RWPE1 (cell line): Measurements from ENCODE around the gene INHBB.

Experiments used
- CTCF ChIA-PET: fragments of 350-600 bp; sonication (Branson Sonifier 250); formaldehyde crosslinking; extraction: SDS; loops from one replicate; lab custom pipeline; 2021; lab: Yijun Ruan, JAX
- POLR2A ChIA-PET: fragments of 400-600 bp; formaldehyde crosslinking; extraction: SDS; loops from one replicate; lab custom pipeline; 2020; ENCODE audit warnings: antibody characterized with exemption; ENCODE audit not compliant: low non-redundant PET; lab: Yijun Ruan, JAX
- DNase-seq: peaks from one replicate; pipeline ENCODE4 v3.0.0; 2012; ENCODE audit warnings: low spot score
- H3K27ac ChIP-seq: fragments of 450-650 bp; 2 replicates; pipeline ENCODE4 v1.5.1; 2017
- CTCF ChIP-seq: fragments of 450-650 bp; conservative IDR thresholded peaks from 2 replicates; pipeline ENCODE4 v1.5.1; 2017; ENCODE audit warnings: low read depth, mild to moderate bottlenecking

Gene INHBB

GRCh38 chr2:120378605-120379004 is 32.7 kb downstream of the INHBB start:
- CTCF ChIA-PET, result interaction anchor here (0.7 kb wide), 1 partner anchor 268 kb away, joined by 3 read pairs; no protein-coding TSS in a partner anchor
- POLR2A ChIA-PET, result no interaction called here
- DNase-seq, result no peak
- no peak for TF ChIP-seq CTCF
- no peak overlapping the region for H3K27ac ChIP-seq

GRCh38 chr2:120379916-120380893 is 34.3 kb downstream of the INHBB start:
- ChIA-PET CTCF (no interaction called here), POLR2A (interaction anchor here (0.6 kb wide), 1 partner anchor 190 kb away, joined by 3 read pairs; no protein-coding TSS in a partner anchor)
- TF ChIP-seq CTCF, result no peak
- no peak for DNase-seq
- no peak overlapping the region for H3K27ac ChIP-seq

- POLR2A ChIA-PET, result no interaction called here
- TF ChIP-seq CTCF, result no peak
- DNase-seq, result no peak
- CTCF ChIA-PET, result no interaction called here
- no peak overlapping the region for H3K27ac ChIP-seq
Measured at GRCh38 chr2:120381192-120381591, 35.3 kb downstream of the INHBB start.

GRCh38 chr2:120381661-120382060 is 35.7 kb downstream of the INHBB start:
- no peak for DNase-seq
- ChIA-PET POLR2A (no interaction called here), CTCF (no interaction called here)

GRCh38 chr2:120382541-120383144 is 36.7 kb downstream of the INHBB start:
- no peak for DNase-seq
- no peak overlapping the region for H3K27ac ChIP-seq
- TF ChIP-seq CTCF, result no peak
- ChIA-PET POLR2A (no interaction called here), CTCF (no interaction called here)

More at GRCh38 chr2:120381661-120382060, 35.7 kb downstream of the INHBB start:
- TF ChIP-seq CTCF, result no peak
- no peak overlapping the region for H3K27ac ChIP-seq

- no peak overlapping the region for H3K27ac ChIP-seq
- CTCF ChIA-PET, result no interaction called here
- POLR2A ChIA-PET, result no interaction called here
- no peak for DNase-seq
- no peak for TF ChIP-seq CTCF
Measured at GRCh38 chr2:120383191-120383590, 37.3 kb downstream of the INHBB start.
